SK-N-SH treated with all-trans-retinoic acid at 6 μM for 48 hours (cell line): ENCODE results near the gene GRAPL.
"Not testable (repeated sequence)": the region's sequence is repeated elsewhere in the genome, so short reads cannot be mapped to it uniquely, and the experiment has no call there.

Experiments used
- PATZ1 ChIP-seq: fragments of 250-450 bp; sonication (Bioruptor Pico); IDR thresholded peaks from 2 replicates; pipeline ENCODE4 v1.8.0; 2020; ENCODE audit warnings: mild to moderate bottlenecking, moderate library complexity, borderline replicate concordance
- SNAI2 ChIP-seq: fragments of 250-450 bp; sonication (Bioruptor Pico); IDR thresholded peaks from 2 replicates; pipeline ENCODE4 v1.5.0; 2020; ENCODE audit warnings: mild to moderate bottlenecking, moderate library complexity
- TCF4 ChIP-seq: fragments of 250-450 bp; sonication (Bioruptor Pico); IDR thresholded peaks from 2 replicates; pipeline ENCODE4 v1.8.0; 2021; ENCODE audit warnings: mild to moderate bottlenecking, moderate library complexity, borderline replicate concordance
- ZC3H10 ChIP-seq: fragments of 250-450 bp; sonication (Bioruptor Pico); IDR thresholded peaks from 2 replicates; pipeline ENCODE4 v1.5.1; 2021; ENCODE audit warnings: mild to moderate bottlenecking, moderate library complexity
- ZFP3 ChIP-seq: fragments of 250-450 bp; sonication (Bioruptor Pico); IDR thresholded peaks from 2 replicates; pipeline ENCODE4 v1.5.0; 2020; ENCODE audit warnings: mild to moderate bottlenecking, moderate library complexity
- TF ChIP-seq, protein P1 (sequence below): fragments of 250-450 bp; sonication (Bioruptor Pico); IDR thresholded peaks from 2 replicates; pipeline ENCODE4 v1.5.1; 2020; ENCODE audit warnings: low read depth, mild to moderate bottlenecking, moderate library complexity

- not testable (repeated sequence) for TF ChIP-seq SNAI2, TCF4, ZC3H10, ZFP3, PATZ1 (CRISPR knock-in tag)
- TF ChIP-seq, protein P1, sequence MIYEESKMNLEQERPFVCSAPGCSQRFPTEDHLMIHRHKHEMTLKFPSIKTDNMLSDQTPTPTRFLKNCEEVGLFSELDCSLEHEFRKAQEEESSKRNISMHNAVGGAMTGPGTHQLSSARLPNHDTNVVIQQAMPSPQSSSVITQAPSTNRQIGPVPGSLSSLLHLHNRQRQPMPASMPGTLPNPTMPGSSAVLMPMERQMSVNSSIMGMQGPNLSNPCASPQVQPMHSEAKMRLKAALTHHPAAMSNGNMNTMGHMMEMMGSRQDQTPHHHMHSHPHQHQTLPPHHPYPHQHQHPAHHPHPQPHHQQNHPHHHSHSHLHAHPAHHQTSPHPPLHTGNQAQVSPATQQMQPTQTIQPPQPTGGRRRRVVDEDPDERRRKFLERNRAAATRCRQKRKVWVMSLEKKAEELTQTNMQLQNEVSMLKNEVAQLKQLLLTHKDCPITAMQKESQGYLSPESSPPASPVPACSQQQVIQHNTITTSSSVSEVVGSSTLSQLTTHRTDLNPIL: not testable (repeated sequence)
Measured at GRCh38 chr17:19112459-19112826, 14.9 kb upstream of the GRAPL start.
